ENCODE data around the gene BIRC5.

GRCh38 chr17:78252111-78252634, 38.1 kb downstream of the BIRC5 start:
- no peak for TF ChIP-seq POLR2A (IDR thresholded peaks at IDR 0.05)
- TF ChIP-seq CTCF (IDR thresholded peaks at IDR 0.05), result no peak
- no peak for TF ChIP-seq POLR2AphosphoS5 (IDR thresholded peaks at IDR 0.05)
- no peak for TF ChIP-seq EP300 (IDR thresholded peaks at IDR 0.05; ENCODE audit: low read depth)
